H1 (cell line): ENCODE measurements around the gene UBE2D4. TPM values are rescaled to one million over a fixed set of nuclear protein-coding genes. Genes with fewer than 3 reads are reported as not detected.
"Not testable (repeated sequence)": the region's sequence is repeated elsewhere in the genome, so short reads cannot be mapped to it uniquely, and the experiment has no call there.

ENCODE experiments used
- CTCF ChIA-PET: fragments of 300-600 bp; sonication (Branson Sonifier 250); formaldehyde crosslinking; loops from one replicate; lab custom pipeline; 2021; ENCODE audit not compliant: partially characterized antibody; lab: Charles Lee
- POLR2A ChIA-PET: fragments of 300-600 bp; sonication (Branson Sonifier 250); formaldehyde crosslinking; loops from one replicate; lab custom pipeline; 2021; ENCODE audit warnings: inconsistent platforms; ENCODE audit not compliant: partially characterized antibody; lab: Charles Lee
- DNase-seq, 2 experiments: peaks; one replicate each; pipeline versions ENCODE4 v3.0.0 to v3.0.0-alpha.2; 2010 to 2022; ENCODE audit warnings: low spot score in 2 of 2, low read depth in 1 of 2, mixed read lengths in 1 of 2
- FAIRE-seq: peaks from 2 replicates; lab custom pipeline; 2011; peaks lifted over from hg19 to GRCh38; lab: Jason Lieb, UNC
- H2AFZ ChIP-seq: 2 replicates; pipeline ENCODE4 v1.8.1; 2012; ENCODE audit warnings: low read length, inconsistent platforms
- H2AK5ac ChIP-seq: 2 replicates; pipeline ENCODE4 v1.6.1; 2013; ENCODE audit warnings: low read depth, low read length
- H2BK120ac ChIP-seq: replicated peaks from 2 replicates; pipeline ENCODE3; 2013; ENCODE audit warnings: low read depth, low read length, inconsistent platforms
- H2BK12ac ChIP-seq: 2 replicates; pipeline ENCODE4 v1.6.1; 2013; ENCODE audit warnings: low read depth, low read length
- H2BK15ac ChIP-seq: 2 replicates; pipeline ENCODE4 v1.6.1; 2013; ENCODE audit warnings: low read length
- H2BK20ac ChIP-seq: 2 replicates; pipeline ENCODE4 v1.6.1; 2013; ENCODE audit warnings: low read length
- H2BK5ac ChIP-seq: 2 replicates; pipeline ENCODE4 v1.6.1; 2013; ENCODE audit warnings: low read depth, low read length
- H3K14ac ChIP-seq: 2 replicates; pipeline ENCODE4 v1.6.1; 2013; ENCODE audit warnings: inconsistent platforms; ENCODE audit not compliant: insufficient read length
- H3K18ac ChIP-seq: 2 replicates; pipeline ENCODE4 v1.6.1; 2013; ENCODE audit warnings: low read length; ENCODE audit errors: extremely low read depth
- H3K23ac ChIP-seq: 2 replicates; pipeline ENCODE4 v1.6.1; 2013; ENCODE audit warnings: inconsistent platforms; ENCODE audit not compliant: insufficient read length
- H3K23me2 ChIP-seq: 2 replicates; pipeline ENCODE4 v1.6.1; 2013; ENCODE audit warnings: low read depth, low read length
- H3K27ac ChIP-seq: 2 replicates; pipeline ENCODE4 v1.6.1; 2011; ENCODE audit warnings: low read depth, low read length, inconsistent platforms
- H3K27me3 ChIP-seq, 4 experiments: replicated peaks in 1 of 4; 1 replicate in 1 of 4; 2 replicates in 3 of 4; pipeline versions ENCODE4 v1.6.1 to v1.8.1; 2011 to 2013; ENCODE audit warnings: low read length in 3 of 4, mild to moderate bottlenecking in 3 of 4, inconsistent platforms in 2 of 4, mixed read lengths in 2 of 4, moderate library complexity in 1 of 4; ENCODE audit not compliant: control insufficient read depth in 3 of 4, insufficient read depth in 3 of 4; ENCODE audit errors: extremely low read depth in 1 of 4
- H3K36me3 ChIP-seq, 4 experiments: 2 replicates each; pipeline versions ENCODE4 v1.6.1 to v1.8.1; 2011 to 2013; ENCODE audit warnings: mild to moderate bottlenecking in 4 of 4, low read length in 3 of 4, moderate library complexity in 2 of 4, control low read depth in 1 of 4, inconsistent platforms in 1 of 4; ENCODE audit not compliant: insufficient read depth in 4 of 4, control insufficient read depth in 2 of 4
- H3K4ac ChIP-seq: replicated peaks from 2 replicates; pipeline ENCODE3; 2013; ENCODE audit warnings: low read length, low read depth, mixed read lengths, inconsistent platforms; ENCODE audit not compliant: insufficient read length
- H3K4me1 ChIP-seq, 4 experiments: replicated peaks in 1 of 4; 1 replicate in 1 of 4; 2 replicates in 3 of 4; pipeline versions ENCODE4 v1.6.1 to v1.8.1; 2011 to 2013; ENCODE audit warnings: low read length in 3 of 4, inconsistent platforms in 2 of 4, mixed read lengths in 1 of 4; ENCODE audit not compliant: insufficient read depth in 4 of 4, control insufficient read depth in 3 of 4
- H3K4me2 ChIP-seq, 2 experiments: 2 replicates each; pipeline versions ENCODE4 v1.6.1 to v1.8.1; 2011 to 2013; ENCODE audit warnings: low read depth in 2 of 2, low read length in 2 of 2, control low read depth in 1 of 2, inconsistent platforms in 1 of 2, mild to moderate bottlenecking in 1 of 2; ENCODE audit not compliant: insufficient read depth in 1 of 2
- H3K4me3 ChIP-seq, 4 experiments: fragments of 200-600, 300-600 bp in 1 of 4; sonication (generic), shearing (Covaris generic), sonication (Bioruptor Twin) in 1 of 4; 2 replicates each; pipeline versions ENCODE4 v1.5.1 to v1.8.1; 2011 to 2016; ENCODE audit warnings: low read length in 4 of 4, low read depth in 3 of 4, control low read depth in 2 of 4, inconsistent platforms in 2 of 4, mild to moderate bottlenecking in 2 of 4, mixed read lengths in 1 of 4, moderate library complexity in 1 of 4; ENCODE audit not compliant: insufficient read depth in 2 of 4; ENCODE audit errors: extremely low read depth in 1 of 4
- H3K56ac ChIP-seq: replicated peaks from 2 replicates; pipeline ENCODE3; 2013; ENCODE audit warnings: low read depth, mild to moderate bottlenecking, mixed read lengths, low read length, inconsistent platforms; ENCODE audit not compliant: insufficient read length
- H3K79me1 ChIP-seq: 2 replicates; pipeline ENCODE4 v1.6.1; 2013; ENCODE audit warnings: low read depth, low read length, control low read depth
- H3K79me2 ChIP-seq, 2 experiments: 2 replicates each; pipeline versions ENCODE4 v1.6.1 to v1.8.1; 2012 to 2013; ENCODE audit warnings: low read length in 2 of 2, mild to moderate bottlenecking in 2 of 2, inconsistent platforms in 1 of 2; ENCODE audit not compliant: insufficient read depth in 2 of 2, control insufficient read depth in 1 of 2
- H3K9ac ChIP-seq, 4 experiments: replicated peaks in 1 of 4; 1 replicate in 1 of 4; 2 replicates in 3 of 4; pipeline versions ENCODE4 v1.6.1 to v1.8.1; 2011 to 2013; ENCODE audit warnings: low read depth in 3 of 4, low read length in 3 of 4, control low read depth in 2 of 4, mild to moderate bottlenecking in 2 of 4, moderate library complexity in 2 of 4, inconsistent platforms in 1 of 4; ENCODE audit errors: extremely low read depth in 1 of 4
- H3K9me3 ChIP-seq, 2 experiments: 2 replicates each; pipeline versions ENCODE4 v1.6.1 to v1.8.1; 2012 to 2013; ENCODE audit warnings: mild to moderate bottlenecking in 2 of 2, moderate library complexity in 2 of 2, control low read depth in 1 of 2, inconsistent platforms in 1 of 2, low read depth in 1 of 2, low read length in 1 of 2, mixed read lengths in 1 of 2; ENCODE audit not compliant: insufficient read depth in 2 of 2
- H4K20me1 ChIP-seq, 2 experiments: replicated peaks in 1 of 2; 2 replicates each; pipeline versions ENCODE3 to v1.8.1; 2011 to 2013; ENCODE audit warnings: inconsistent platforms in 2 of 2, low read length in 2 of 2, mild to moderate bottlenecking in 1 of 2; ENCODE audit not compliant: insufficient read depth in 2 of 2, control insufficient read depth in 1 of 2
- H4K5ac ChIP-seq: 2 replicates; pipeline ENCODE4 v1.6.1; 2013; ENCODE audit warnings: low read length, low read depth, mixed read lengths, inconsistent platforms; ENCODE audit not compliant: insufficient read length
- H4K8ac ChIP-seq: 2 replicates; pipeline ENCODE4 v1.8.0; 2013; ENCODE audit warnings: mild to moderate bottlenecking, moderate library complexity, low read length, inconsistent platforms; ENCODE audit not compliant: insufficient read depth; ENCODE audit errors: extremely low read depth
- H4K91ac ChIP-seq: replicated peaks from 2 replicates; pipeline ENCODE3; 2013; ENCODE audit warnings: low read length, mixed read lengths, inconsistent platforms; ENCODE audit not compliant: insufficient read length
- CTCF ChIP-seq, 3 experiments: IDR thresholded peaks; 1 replicate in 2 of 3; 2 replicates in 1 of 3; pipeline versions ENCODE4 v1.5.1 to v1.6.1; 2011; ENCODE audit warnings: low read length in 3 of 3, mild to moderate bottlenecking in 3 of 3, inconsistent platforms in 2 of 3, low read depth in 1 of 3, moderate library complexity in 1 of 3; ENCODE audit not compliant: insufficient read depth in 1 of 3; ENCODE audit errors: control extremely low read depth in 1 of 3
- WGBS, 2 experiments: shearing (Covaris generic) in 1 of 2; methylation state at CpG; one replicate each; pipeline versions ENCODE4 v1.1.6 to v1.1.7; 2013 to 2015; ENCODE audit warnings: low lambda C conversion rate in 2 of 2, mixed read lengths in 2 of 2, inconsistent platforms in 1 of 2, low coverage in 1 of 2, missing lambda C conversion rate in 1 of 2; ENCODE audit not compliant: insufficient replicate concordance in 2 of 2, insufficient coverage in 1 of 2, insufficient read length in 1 of 2; ENCODE audit errors: extremely low coverage in 1 of 2, missing lambda C conversion rate in 1 of 2; 5-methylcytosine and 5-hydroxymethylcytosine counted together
- polyA plus RNA-seq, 7 experiments: library from polyadenylated mRNA; depleted of rRNA in 3 of 7; stranded (reverse) in 5 of 7; unstranded in 2 of 7; fragments of >200 nt in 5 of 7; fragments of 200-250 nt in 2 of 7; gene quantifications; 1 replicate in 5 of 7; 2 replicates in 1 of 7; 4 replicates in 1 of 7; pipeline versions ENCODE4 v1.2.1 to v1.2.3, GENCODE V29; 2011 to 2013; ENCODE audit warnings: missing spikeins in 2 of 7, mixed read lengths in 2 of 7
- total RNA-seq: library from RNA; stranded (reverse); fragmentation: NEBNext Ultra II Directional; extraction: Animal tissue kit (Norgen Biotek cat#: 25700); gene quantifications from 2 replicates; pipeline ENCODE4 v1.2.1, GENCODE V29; 2021

The UBE2D4 gene
- total and polyA plus RNA-seq, 2 of the 8 experiments (the other 6 are each of a cell fraction or from before 2014, with no cell fraction given), result 3.4 to 9.4 TPM

GRCh38 chr7:43983736-43984135, 57.5 kb downstream of the UBE2D4 start:
- H2BK5ac ChIP-seq, H4K91ac ChIP-seq, H3K27me3 ChIP-seq, H3K23ac ChIP-seq, H3K4me3 ChIP-seq, H2AK5ac ChIP-seq, H4K5ac ChIP-seq, DNase-seq, H3K36me3 ChIP-seq, H3K4me2 ChIP-seq, H2BK120ac ChIP-seq, H3K14ac ChIP-seq, POLR2A ChIA-PET, H4K8ac ChIP-seq, H3K9ac ChIP-seq, H3K56ac ChIP-seq, H2BK15ac ChIP-seq, H3K4me1 ChIP-seq, H3K23me2 ChIP-seq, H3K79me2 ChIP-seq, H2AFZ ChIP-seq, FAIRE-seq, H3K18ac ChIP-seq, H4K20me1 ChIP-seq, H3K9me3 ChIP-seq, H3K27ac ChIP-seq, H2BK12ac ChIP-seq, H2BK20ac ChIP-seq, H3K79me1 ChIP-seq, H3K4ac ChIP-seq: not testable (repeated sequence)
- no CpG with 5 or more reads among the region's 2 CpGs for WGBS, 2 experiments
- CTCF ChIA-PET, result interaction anchor here (0.6 kb wide), 1 partner anchor 147 kb away, joined by 3 read pairs; no protein-coding TSS in a partner anchor
- TF ChIP-seq CTCF (IDR thresholded peaks at IDR 0.05; ENCODE audit: control extremely low read depth in 1 of 3, insufficient read depth in 1 of 3, low read depth in 1 of 3, low read length in 3 of 3), result peak in 1 of 3 experiments; percentile 13; a peak in 1 of 4 replicates
